Amniotic epithelial cell (primary cell): Measurements from ENCODE around the gene ABLIM2.
"Not testable (repeated sequence)": the region's sequence is repeated elsewhere in the genome, so short reads cannot be mapped to it uniquely, and the experiment has no call there.

Experiments
- DNase-seq: peaks from one replicate; pipeline ENCODE4 v3.0.0-alpha.2; 2010; ENCODE audit warnings: low read depth

Gene ABLIM2

GRCh38 chr4:7933651-7934510 lies 224.7 kb downstream of the ABLIM2 start:
- no peak for DNase-seq

GRCh38 chr4:7932287-7932686 lies 226.3 kb downstream of the ABLIM2 start:
- DNase-seq = no peak

- peak; percentile 43 for DNase-seq
These were observed 229.3 kb downstream of the ABLIM2 start for GRCh38 chr4:7929118-7929951.

GRCh38 chr4:7928711-7929110 lies 229.9 kb downstream of the ABLIM2 start:
- no peak for DNase-seq

- no peak for DNase-seq
These were observed 231.8 kb downstream of the ABLIM2 start for GRCh38 chr4:7926822-7927221.

- no peak for DNase-seq
These were observed 234.0 kb downstream of the ABLIM2 start for GRCh38 chr4:7924570-7924969.

- DNase-seq = peak; percentile 21
These were observed 234.4 kb downstream of the ABLIM2 start for GRCh38 chr4:7924163-7924562.

- DNase-seq = no peak
These were observed 236.1 kb downstream of the ABLIM2 start for GRCh38 chr4:7922466-7922865.

- no peak for DNase-seq
These were observed 239.6 kb downstream of the ABLIM2 start for GRCh38 chr4:7918981-7919380.

- not testable (repeated sequence) for DNase-seq
These were observed 240.4 kb downstream of the ABLIM2 start for GRCh38 chr4:7918187-7918586.

GRCh38 chr4:7917669-7918068 lies 240.9 kb downstream of the ABLIM2 start:
- no peak for DNase-seq

- no peak for DNase-seq
These were observed 242.8 kb downstream of the ABLIM2 start for GRCh38 chr4:7915875-7916242.
